ENCODE results near the gene RAPGEF6.

GRCh38 chr5:131571669-131572168, 63.3 kb downstream of the RAPGEF6 start:
- TF ChIP-seq CTCF (conservative IDR thresholded peaks at IDR 0.05; ENCODE audit: low read depth, low read length), result no peak
- TF ChIP-seq EZH2 (IDR thresholded peaks at IDR 0.05; ENCODE audit: borderline replicate concordance, low read depth, low read length, poor library complexity, severe bottlenecking), result no peak

All from A673 (cell line).